ENCODE results near the gene TCF20. TPM values are rescaled to one million over a fixed set of nuclear protein-coding genes. Genes with fewer than 3 reads are reported as not detected.

The TCF20 gene
- total RNA-seq, 1 donor from 2014 or later = 60.7 TPM

DNA sequence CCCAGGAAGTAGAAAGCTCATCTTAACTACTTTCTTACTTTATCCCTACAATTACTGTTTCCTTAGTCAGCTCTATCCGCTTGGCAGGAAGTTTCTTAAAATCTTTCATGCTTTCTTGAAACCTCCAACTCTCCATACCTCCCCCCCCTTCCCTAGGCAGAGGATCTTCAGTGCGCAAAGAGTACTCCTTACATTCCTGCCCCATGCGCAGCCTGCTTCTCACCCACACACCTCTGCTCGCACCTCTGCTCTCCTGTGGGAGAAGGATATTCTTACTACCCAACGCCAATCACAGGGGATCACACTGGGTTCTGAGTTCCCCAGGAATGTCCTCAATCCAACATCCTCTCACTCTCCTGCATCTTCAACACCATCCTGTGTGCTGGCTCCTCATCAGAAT is 12.3 kb downstream of the TCF20 start:
- DNase-seq = no peak

DNA sequence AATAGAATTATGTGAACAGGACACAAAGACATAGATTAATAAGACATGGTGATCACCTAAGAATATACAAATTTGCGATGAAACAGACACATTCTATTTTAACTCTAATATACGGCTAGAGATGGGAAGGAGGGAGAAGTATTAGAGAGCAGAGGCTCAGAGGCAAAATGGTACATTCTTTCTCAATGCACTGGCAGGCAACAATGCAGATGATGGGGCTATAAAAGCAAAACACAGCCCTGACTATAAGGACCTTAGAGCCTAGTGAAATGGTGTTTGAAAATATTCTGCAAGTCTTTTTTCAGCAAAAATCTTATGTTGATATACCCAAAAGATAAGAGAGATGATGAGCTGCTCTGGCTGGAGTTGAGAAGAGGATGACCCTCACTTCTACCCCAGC is 13.1 kb downstream of the TCF20 start:
- no peak for DNase-seq

DNA sequence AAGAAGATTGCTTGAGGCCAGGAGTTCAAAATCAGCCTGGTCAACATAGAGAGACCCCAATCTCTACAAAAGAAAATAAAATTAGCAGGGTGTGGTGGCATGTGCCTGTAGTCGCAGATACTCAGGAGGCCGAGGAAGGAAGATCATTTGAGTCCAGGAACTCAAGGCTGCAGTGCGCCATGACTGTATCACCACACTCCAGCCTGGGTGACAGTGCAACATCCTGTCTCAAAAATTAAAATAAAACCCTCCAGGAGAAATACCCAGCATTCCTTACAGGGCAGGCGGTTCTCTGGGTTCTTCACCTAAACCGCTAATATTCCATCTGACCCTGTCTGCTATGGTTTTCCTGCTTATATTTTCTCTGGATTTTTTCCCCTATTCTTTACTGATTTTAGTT is 13.5 kb downstream of the TCF20 start:
- DNase-seq = no peak

DNA sequence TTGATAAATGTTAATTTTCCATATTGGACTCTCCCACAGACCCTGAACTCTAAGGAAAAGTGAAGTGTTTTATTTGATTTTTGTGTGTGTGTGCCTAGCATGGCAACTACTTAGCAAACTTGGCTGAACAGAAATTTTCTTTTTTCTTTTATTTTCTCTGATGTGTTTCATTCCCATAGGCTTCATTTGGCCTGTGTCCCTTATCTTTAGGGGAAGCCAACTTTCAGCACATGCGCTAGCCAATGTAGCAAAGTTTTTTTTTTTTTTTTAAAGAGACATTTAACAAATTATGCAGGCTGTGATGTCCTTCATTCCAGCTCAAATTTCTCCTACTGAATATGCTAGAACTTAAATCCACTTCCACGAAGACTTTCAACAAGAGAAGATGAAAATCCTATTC is 14.2 kb downstream of the TCF20 start:
- no peak for DNase-seq

DNA sequence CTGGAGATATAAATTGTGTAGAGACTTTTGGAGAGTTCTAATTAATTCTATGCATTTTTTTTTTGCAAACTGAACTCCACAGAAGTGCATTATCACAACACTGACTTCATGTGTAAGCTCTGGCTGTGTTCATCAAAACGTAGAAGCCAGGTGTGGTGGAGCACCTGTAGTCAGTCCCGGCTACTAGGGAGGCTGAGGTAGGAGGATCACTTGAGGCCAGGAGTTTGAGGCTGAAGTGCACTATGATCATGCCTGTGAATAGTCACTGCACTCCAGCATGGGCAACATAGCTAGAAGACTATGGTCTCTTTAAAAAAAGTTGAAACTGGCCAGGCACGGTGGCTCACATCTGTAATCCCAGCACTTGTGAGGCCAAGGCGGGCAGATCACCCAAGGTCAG is 20.6 kb downstream of the TCF20 start:
- no peak for DNase-seq

DNA sequence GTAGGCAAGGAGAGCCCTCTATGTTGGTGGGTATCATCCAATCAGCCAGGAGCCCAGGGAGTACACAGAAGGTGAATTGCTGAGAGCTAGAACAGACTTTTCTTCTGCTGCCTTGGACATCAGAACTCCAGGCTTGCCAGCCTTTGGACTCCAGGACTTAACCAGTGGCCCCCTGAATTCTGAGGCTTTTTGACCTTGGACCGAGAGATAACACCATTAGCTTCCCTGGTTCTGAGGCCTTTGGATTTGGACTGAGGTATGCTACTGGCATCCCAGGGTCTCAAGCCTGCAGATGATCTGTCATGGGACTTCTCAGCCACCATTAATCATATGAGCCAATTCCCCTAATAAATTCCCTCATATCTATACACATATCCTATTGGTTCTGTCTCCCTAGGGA is 21.5 kb downstream of the TCF20 start:
- DNase-seq = no peak

DNA sequence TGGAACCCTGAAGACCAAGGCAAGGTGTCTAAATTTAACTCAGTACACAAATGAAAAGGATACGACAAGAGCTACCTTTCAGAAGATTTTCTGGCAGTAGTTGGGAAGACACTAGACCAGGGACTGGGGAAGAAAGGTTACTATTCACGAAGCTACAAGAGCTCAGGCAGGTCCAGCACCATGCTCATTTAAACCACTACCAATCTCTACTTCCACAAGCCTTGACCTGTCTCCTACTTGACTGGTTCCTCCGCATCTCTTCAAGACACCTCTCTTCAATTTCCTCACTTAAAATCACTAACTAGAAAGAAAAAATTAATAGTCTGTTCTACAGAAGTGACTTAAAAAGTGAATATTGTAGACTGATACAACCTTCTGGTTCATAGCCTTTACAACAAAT is 22.9 kb downstream of the TCF20 start:
- no peak for DNase-seq

DNA sequence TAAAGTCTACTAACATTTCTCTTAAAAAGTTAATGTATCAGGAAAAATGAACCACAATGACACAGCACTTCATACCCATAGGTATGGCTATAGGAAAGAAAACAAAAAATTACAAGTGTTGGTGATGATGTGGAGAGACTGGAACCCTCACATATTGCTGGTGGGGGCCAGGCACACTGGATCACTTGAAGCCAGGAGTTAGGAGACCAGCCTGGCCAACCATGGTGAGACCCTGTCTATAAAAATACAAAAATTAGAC is 26.7 kb downstream of the TCF20 start:
- DNase-seq = no peak

DNA sequence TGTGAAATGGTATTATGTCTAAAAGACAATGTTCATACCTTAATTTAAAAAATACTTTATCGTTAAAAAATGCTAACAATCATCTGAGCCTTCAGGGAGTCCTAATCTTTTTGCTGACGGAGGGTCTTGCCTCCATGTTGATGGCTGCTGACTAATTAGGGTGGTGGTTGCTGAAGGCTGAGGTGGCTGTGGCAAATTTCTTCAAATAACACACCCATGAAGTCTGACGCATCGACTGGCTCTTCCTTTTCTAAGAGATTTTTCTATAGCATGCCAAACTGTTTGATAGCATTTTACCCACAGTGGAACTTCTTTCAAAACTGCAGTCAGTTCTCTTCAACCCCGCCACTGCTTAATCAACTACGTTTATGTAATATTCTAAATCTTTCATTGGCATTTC is 33.6 kb downstream of the TCF20 start:
- no peak for DNase-seq

DNA sequence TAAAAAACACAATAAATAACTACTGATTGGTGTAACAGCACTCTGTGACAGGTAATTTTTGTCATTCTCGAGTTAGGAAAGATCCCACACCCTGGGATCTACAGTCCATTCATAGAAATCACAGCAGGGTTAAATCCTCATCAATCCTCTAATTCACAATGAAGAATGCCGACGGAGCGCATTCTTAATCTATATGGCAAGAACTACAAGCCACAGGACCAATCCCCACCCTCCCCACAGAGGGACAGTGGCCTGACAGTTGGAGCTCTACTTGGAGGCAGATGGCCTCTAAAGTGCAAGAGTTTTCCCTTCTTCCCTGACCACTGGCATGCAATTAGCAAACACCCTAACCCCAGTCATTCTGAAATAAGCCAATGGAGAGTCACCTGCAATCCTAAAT is 34.2 kb downstream of the TCF20 start:
- DNase-seq = no peak

DNA sequence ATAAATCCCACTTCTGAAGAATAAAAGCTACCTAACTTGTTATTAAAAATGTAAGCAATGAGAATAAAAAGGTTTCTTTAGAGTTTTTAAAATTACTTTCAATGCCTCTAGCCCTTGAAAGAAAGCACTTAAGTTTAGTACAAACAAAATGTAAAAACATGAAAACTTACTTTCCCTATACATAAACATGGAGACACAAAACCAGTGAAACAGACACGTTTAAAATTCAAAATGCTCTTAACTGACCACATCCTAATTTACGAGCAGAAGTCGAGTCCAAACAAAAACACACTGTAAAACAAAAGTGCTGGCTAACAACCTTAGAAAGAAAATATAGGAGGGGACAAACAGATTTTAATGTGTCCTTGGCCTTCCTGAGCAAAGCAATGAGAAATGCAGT is 36.6 kb downstream of the TCF20 start:
- DNase-seq = no peak

DNA sequence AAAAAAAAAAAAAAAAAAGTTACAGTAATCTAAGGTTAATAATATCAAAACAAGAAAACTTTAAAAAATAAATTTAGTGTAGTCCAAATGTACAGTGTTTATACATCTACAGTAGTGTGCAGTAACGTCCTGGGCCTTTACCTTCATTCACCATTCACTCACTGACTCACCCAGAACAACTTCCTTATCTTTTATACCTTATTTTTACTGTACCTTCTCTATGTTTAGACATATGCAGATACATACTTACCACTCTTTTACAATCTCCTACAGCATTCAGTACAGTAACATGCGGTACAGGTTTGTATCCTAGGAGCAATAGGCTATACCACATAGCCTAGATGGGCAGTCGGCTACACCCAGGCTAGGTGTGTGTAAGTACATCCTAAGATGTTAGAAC is 38.5 kb downstream of the TCF20 start:
- DNase-seq = no peak

DNA sequence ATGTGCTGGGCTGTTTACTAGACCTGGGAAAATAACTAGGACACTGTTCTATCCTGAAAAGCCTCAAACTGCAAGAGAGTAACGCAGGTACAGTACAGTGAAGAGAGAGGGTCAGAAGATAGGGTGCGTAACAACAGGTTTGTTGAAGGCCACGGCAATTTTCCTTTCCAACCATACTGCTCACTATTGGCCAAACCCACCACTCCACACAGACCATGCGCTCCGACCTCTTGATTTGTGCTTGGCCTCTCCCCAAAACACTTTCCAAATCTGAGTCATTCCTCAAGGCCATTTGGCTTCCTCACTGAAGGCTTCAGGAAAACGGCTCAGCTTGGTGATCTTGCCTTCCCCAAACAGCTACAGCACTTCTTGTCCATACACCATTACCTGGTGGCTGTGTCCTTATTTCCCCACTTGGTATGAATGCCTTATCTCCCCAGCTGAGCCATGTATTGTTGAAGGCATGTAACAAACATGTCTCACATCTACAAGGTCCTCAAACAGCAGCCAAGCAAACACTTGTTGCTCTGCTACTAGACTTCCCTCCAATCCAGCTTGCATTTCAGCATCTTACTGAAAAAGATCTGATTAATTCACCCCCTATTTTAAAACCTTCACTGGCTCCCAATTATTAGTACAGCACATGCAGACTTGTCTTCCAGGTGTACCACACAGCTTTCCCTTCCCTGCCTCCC is 40.9 kb downstream of the TCF20 start:
- no peak for DNase-seq

DNA sequence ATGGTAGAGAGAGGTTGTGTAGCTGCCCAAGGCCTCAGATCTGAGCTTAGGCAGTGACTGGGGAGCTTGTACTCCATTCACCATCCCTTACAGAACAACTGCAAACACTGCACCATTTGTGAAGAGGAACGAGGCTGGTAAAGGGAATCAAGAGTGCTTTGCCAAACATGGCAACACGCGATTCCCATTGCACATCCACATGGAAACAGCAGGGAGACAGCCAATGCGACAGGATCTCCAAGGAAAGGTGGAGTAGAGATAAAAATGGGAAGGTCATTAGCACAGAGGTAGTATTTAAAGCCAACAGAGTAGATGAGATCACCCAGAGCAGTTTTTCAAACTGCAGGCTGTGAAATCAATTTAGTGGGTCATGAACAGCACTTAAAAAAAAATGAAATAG is 42.0 kb downstream of the TCF20 start:
- no peak for DNase-seq

DNA sequence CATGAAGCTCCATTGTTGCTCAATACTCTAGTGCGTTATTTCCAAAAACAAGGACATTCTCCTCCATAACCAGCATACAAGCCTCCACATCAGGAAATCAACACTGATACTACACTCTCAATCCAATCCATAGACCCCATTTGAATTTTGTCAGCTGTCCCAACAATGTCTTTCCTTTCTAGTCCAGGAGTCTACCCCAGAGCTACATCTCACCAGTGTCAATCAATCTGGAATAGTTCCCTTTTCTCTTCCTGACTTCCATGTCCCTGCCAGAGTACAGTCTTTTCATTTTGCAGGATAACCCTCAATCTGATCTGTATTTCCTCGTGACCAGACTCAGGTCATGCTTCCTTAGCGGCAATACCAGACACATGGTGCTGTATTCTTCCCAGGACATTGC is 43.0 kb downstream of the TCF20 start:
- DNase-seq = no peak

DNA sequence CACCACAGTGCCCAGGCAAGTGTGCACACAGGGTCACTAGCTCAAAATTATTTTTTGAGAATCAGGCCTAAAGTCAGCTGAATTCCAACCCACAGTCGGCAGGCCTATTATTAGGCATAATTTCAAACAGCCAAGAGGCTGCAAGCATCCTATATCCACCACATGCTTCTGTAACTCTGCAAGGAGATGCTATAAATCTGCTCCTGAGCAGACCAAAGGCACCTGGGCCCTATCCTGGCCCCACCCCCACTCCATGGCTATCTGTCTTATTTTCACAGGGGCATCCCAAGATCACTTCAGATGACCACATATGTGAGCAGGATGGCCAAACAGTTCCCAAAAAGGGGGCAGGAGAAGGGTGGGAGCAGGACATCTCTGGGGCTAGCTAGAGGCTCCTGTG is 44.6 kb downstream of the TCF20 start:
- DNase-seq = no peak

DNA sequence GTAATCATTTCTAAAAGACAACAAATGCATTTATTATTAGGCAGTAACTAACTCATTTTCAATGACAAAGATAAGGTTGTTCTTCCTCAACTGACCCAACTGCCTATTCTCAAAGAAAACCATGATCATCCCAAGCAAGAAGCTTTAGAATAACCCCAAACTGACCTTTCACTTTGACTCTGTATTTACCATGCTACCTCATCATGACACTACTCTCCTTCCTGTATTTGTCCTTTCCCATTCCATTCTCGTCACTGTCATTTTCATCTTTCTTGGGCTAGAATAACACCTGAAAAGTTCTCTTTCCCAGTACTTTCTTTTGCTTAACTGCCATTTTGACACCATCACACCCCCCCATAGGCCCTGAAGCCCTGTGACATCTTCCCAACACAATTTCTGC is 48.3 kb downstream of the TCF20 start:
- DNase-seq = no peak

Other genes starting within 250 kb of the TCF20 start
- gene NAGA, start 199.8 kb downstream of the TCF20 start, total RNA-seq = 10.0 TPM
- gene PHETA2, start 196.4 kb downstream of the TCF20 start, total RNA-seq = 3.0 TPM
- 15.9 TPM for gene SMDT1, start 191.0 kb downstream of the TCF20 start, total RNA-seq
- 34.3 TPM for gene NDUFA6, start 179.9 kb downstream of the TCF20 start, total RNA-seq
- gene CYP2D6, start 139.8 kb downstream of the TCF20 start, total RNA-seq = 1.7 TPM
- gene NFAM1, start 161.8 kb upstream of the TCF20 start, total RNA-seq = 0.62 TPM
- gene RRP7A, start 249.1 kb upstream of the TCF20 start, total RNA-seq = 21.5 TPM

Data from occipital lobe (tissue), 2 donors.